Skin of body (tissue), 2 donors: ENCODE results near the gene BCAS4. TPM values are rescaled to one million over a fixed set of nuclear protein-coding genes. Genes with fewer than 3 reads are reported as not detected.
A peak's percentile ranks its signal among the peaks of the same experiment; 100 is the strongest.

Experiments used
- DNase-seq: peaks from one replicate; lab custom pipeline; 2025; lab: John Stamatoyannopoulos, UW
- total RNA-seq: library from RNA; depleted of rRNA; stranded (reverse); fragments of >200 nt; gene quantifications from one replicate; pipeline ENCODE4 v1.2.3, GENCODE V29; 2014

BCAS4 gene
- total RNA-seq, 1 donor from 2014 or later, result 2.1 TPM

DNA sequence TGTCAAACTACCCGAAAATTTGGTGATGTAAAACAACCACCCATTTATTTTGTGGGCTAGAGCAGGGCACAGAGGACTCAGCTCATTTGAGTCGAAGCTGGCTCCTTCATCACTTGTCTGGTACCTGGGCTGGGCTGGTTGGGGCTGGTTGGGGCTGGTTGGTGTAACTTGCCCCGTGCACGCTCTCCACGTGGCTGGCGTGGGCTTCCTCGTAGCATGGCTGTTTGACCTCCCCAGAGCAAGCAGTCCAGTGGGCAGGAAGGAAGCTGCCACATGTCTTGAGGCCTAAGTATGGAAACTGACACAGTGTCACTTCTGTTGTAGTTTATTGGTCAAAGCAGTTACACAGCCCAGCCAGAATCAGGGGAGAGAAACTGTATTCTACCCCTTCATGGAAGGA lies 27.1 kb downstream of the BCAS4 start:
- DNase-seq, result no peak

- DNase-seq, result no peak
Observed at GRCh38 chr20:50823319-50823718, 28.5 kb downstream of the BCAS4 start.

- no peak for DNase-seq
Observed at GRCh38 chr20:50824137-50824536, 29.3 kb downstream of the BCAS4 start.

DNA sequence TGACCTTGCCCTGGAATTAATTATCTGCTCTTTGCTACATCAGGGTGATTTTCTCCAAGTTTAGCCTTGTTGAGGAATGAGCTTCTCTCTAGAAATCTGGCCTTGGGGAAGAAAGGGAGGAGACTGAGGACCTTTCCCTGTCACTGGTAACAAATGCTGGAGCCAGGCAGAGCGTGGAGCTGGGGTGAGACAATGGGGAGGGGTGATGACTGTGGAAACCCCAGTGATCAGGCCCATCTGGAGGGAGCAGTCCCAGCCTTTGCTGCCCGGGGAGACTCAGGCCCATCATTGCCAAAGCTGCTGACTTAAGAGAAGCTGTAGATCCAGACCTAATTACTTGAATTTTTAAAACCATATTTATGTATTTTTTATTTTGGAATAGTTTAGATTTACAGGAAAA lies 31.3 kb downstream of the BCAS4 start:
- DNase-seq, result no peak

DNA sequence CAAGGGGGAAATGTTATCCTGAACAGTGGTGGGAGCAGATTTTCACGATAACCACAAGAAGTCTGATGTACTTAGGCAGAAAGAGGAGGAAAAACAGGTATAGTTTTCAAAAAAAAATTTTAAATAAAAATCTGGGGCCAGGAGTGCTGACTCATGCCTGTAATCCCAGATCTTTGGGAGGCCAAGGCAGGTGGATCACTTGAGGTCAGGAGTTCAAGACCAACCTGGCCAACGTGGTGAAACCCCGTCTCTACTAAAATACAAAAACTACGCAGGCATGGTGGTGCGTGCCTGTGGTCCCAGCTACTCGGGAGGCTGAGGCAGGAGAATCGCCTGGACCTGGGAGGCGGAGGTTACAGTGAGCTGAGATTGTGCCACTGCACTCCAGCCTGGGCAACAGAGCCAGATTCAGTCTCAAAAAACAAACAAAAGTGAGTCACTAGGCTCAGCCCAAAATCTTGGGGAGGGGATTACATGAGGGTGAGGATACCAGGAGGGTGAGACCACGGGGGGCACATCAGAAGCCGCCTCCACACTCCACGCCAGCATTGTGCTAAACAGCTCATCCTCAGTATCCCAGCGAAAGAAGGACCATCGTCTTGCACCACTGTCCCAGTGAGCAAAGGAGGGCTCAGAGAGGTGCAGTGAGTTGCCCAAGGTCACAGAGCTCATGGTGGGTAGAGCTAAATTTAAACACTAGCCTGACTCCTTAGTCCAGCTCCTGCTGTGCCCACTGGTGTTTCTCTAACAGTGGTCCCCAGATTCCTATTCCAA lies 33.7 kb downstream of the BCAS4 start:
- DNase-seq, result no peak

- no peak for DNase-seq
Observed at GRCh38 chr20:50831622-50832021, 36.8 kb downstream of the BCAS4 start.

GRCh38 chr20:50834599-50835005 lies 39.7 kb downstream of the BCAS4 start:
- DNase-seq, result peak; percentile 5

- peak; percentile 53 for DNase-seq
Observed at GRCh38 chr20:50837532-50838321, 42.9 kb downstream of the BCAS4 start.

DNA sequence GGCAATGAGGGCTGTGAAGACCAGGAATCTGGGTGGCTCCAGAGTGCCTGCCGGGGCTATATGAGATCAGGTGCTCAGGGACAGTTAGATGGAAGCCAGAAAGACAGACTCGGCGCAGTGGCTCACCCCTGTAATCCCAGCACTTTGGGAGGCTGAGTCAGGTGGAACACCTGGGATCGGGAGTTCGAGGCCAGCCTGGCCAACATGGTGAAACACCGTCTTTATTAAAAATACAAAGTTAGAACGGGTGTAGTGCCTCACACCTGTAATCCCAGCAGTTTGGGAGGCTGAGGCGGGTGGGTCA lies 43.4 kb downstream of the BCAS4 start:
- no peak for DNase-seq

GRCh38 chr20:50838707-50839385 lies 44.0 kb downstream of the BCAS4 start:
- no peak for DNase-seq

DNA sequence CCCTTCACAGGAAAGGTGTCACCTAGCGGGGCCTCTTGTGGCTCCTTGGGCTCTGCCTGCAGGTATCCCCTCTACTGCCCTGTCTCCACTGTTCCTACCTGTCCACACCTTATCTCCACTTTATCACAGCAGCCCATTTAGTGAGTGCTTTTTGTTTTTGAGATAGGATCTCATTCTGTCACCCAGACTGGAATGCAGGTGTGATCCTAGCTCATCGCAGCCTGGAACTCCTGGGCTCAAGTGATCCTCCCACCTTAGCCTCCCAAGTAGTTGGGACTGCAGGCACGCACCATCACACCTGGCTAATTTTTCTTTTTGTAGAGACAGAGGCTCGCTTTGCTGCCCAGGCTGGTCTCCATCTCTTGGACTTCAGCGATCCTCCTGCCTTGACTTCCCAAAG lies 48.0 kb downstream of the BCAS4 start:
- DNase-seq, result no peak

GRCh38 chr20:50843331-50844276 lies 48.7 kb downstream of the BCAS4 start:
- DNase-seq, result no peak

- DNase-seq, result peak; percentile 20
Observed at GRCh38 chr20:50844430-50845100, 49.7 kb downstream of the BCAS4 start.

GRCh38 chr20:50845566-50846215 lies 50.8 kb downstream of the BCAS4 start:
- no peak for DNase-seq

- no peak for DNase-seq
Observed at GRCh38 chr20:50848341-50848808, 53.5 kb downstream of the BCAS4 start.

GRCh38 chr20:50848846-50849673 lies 54.2 kb downstream of the BCAS4 start:
- DNase-seq, result no peak

GRCh38 chr20:50850721-50851286 lies 55.9 kb downstream of the BCAS4 start:
- DNase-seq, result no peak

GRCh38 chr20:50852085-50852484 lies 57.2 kb downstream of the BCAS4 start:
- DNase-seq, result no peak
